ENCODE measurements around the gene PSAP. TPM values are rescaled to one million over a fixed set of nuclear protein-coding genes. Genes with fewer than 3 reads are reported as not detected.

PSAP gene
- total RNA-seq, 2 experiments from 2014 or later, result 191 to 206 TPM

DNA sequence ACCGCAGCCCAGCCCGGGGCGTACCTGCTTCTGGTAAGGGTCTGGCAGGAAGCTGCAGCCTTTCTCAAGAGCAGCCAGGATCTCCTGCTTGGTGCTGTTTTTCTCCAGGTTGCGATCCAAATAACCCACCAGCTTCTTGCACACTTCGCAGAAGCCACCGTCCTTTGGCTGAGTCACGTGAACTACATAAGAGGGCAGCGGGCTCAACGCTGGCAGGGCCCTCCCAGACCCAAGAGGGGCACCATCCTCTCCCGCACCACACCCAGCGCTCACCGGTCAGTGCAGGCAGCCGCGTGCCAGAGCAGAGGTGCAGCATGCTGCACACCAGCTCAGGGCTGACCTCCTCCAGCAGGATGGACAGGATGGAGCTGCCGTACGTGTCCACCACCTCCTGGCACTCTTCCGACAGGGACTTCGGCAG, 31.6 kb downstream of the PSAP start:
- H3K36me3 ChIP-seq (ENCODE audit: insufficient read depth, low read length), result peaks cover 89% of the 10 kb centered on the region
- no peaks in the 10 kb centered on the region for H3K9me3 Mint-ChIP-seq
- peaks cover 90% of the 10 kb centered on the region for H3K36me3 Mint-ChIP-seq (ENCODE audit: low read depth)
- H3K4me1 Mint-ChIP-seq (ENCODE audit: low read depth), result no peaks in the 10 kb centered on the region
- ChIA-PET CTCF (no interaction called here), POLR2A (no interaction called here)
- intact Hi-C loops (cut with DNase I, micrococcal nuclease), result no loop called here
- no peaks in the 10 kb centered on the region for H3K27me3 ChIP-seq (ENCODE audit: control insufficient read depth in 1 of 2, insufficient read depth in 2 of 2, low read length in 2 of 2)
- H3K4me3 ChIP-seq (ENCODE audit: low read length), result no peak overlapping the region
- no peaks in the 10 kb centered on the region for H3K4me1 ChIP-seq (ENCODE audit: insufficient read depth, low read length)
- ATAC-seq (ENCODE audit: poor library complexity) (no peak), DNase-seq (no peak)
- no peak overlapping the region for H3K27ac Mint-ChIP-seq
- no peaks in the 10 kb centered on the region for H3K27me3 Mint-ChIP-seq
- no peak overlapping the region for H3K4me3 Mint-ChIP-seq
- H3K9me3 ChIP-seq (ENCODE audit: control insufficient read depth in 1 of 2, insufficient read depth in 1 of 2, low read length in 2 of 2), result peaks cover 0 to 3% of the 10 kb centered on the region in 2 experiments
- no peak overlapping the region for H3K27ac ChIP-seq (ENCODE audit: low read depth in 1 of 2, low read length in 2 of 2)
- TF ChIP-seq, protein P1, sequence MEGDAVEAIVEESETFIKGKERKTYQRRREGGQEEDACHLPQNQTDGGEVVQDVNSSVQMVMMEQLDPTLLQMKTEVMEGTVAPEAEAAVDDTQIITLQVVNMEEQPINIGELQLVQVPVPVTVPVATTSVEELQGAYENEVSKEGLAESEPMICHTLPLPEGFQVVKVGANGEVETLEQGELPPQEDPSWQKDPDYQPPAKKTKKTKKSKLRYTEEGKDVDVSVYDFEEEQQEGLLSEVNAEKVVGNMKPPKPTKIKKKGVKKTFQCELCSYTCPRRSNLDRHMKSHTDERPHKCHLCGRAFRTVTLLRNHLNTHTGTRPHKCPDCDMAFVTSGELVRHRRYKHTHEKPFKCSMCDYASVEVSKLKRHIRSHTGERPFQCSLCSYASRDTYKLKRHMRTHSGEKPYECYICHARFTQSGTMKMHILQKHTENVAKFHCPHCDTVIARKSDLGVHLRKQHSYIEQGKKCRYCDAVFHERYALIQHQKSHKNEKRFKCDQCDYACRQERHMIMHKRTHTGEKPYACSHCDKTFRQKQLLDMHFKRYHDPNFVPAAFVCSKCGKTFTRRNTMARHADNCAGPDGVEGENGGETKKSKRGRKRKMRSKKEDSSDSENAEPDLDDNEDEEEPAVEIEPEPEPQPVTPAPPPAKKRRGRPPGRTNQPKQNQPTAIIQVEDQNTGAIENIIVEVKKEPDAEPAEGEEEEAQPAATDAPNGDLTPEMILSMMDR (IDR thresholded peaks at IDR 0.05), result no peak

DNA sequence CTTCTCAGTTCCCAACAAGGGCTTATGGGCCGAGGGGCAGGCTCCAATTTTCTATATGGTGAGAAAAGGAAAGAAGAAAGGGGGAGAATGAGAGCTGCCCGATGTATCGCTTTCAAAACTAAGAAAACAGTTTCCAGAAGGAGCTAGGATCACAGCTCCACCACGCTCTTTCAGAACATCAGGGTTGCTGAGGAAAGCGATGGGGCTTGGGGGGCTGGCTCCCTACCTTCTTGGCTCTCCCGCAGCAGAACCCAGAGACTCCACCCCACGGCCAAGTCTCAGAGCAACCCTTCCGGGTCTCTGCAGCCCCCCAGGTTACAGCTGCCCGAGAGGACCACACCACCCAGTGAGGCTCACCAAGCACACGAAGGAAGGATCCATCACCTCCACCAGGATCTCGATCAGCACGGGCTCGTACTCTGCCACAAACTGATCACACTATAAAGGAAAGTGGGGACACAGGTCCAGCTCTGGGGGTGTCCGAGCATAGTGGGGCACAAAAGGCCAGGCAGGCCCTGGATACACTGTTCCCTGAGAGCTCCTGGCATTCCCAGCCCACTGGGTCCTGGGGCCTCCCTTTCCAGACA, 32.3 kb downstream of the PSAP start:
- ChIA-PET CTCF (no interaction called here), POLR2A (no interaction called here)
- H3K9me3 Mint-ChIP-seq, result no peaks in the 10 kb centered on the region
- peaks cover 0 to 3% of the 10 kb centered on the region in 2 experiments for H3K9me3 ChIP-seq (ENCODE audit: control insufficient read depth in 1 of 2, insufficient read depth in 1 of 2, low read length in 2 of 2)
- H3K27me3 ChIP-seq (ENCODE audit: control insufficient read depth in 1 of 2, insufficient read depth in 2 of 2, low read length in 2 of 2), result no peaks in the 10 kb centered on the region
- peaks cover 83% of the 10 kb centered on the region for H3K36me3 ChIP-seq (ENCODE audit: insufficient read depth, low read length)
- H3K4me1 ChIP-seq (ENCODE audit: insufficient read depth, low read length), result no peaks in the 10 kb centered on the region
- H3K4me1 Mint-ChIP-seq (ENCODE audit: low read depth), result no peaks in the 10 kb centered on the region
- H3K36me3 Mint-ChIP-seq (ENCODE audit: low read depth), result peaks cover 83% of the 10 kb centered on the region
- no peak for DNase-seq
- no peak overlapping the region for H3K27ac Mint-ChIP-seq
- ATAC-seq (ENCODE audit: poor library complexity), result no peak
- H3K4me3 ChIP-seq (ENCODE audit: low read length), result no peak overlapping the region
- TF ChIP-seq, protein P1 (IDR thresholded peaks at IDR 0.05), result no peak
- H3K27me3 Mint-ChIP-seq, result no peaks in the 10 kb centered on the region
- intact Hi-C loops (cut with DNase I, micrococcal nuclease), result no loop called here
- H3K27ac ChIP-seq (ENCODE audit: low read depth in 1 of 2, low read length in 2 of 2), result no peak overlapping the region
- H3K4me3 Mint-ChIP-seq, result no peak overlapping the region

DNA sequence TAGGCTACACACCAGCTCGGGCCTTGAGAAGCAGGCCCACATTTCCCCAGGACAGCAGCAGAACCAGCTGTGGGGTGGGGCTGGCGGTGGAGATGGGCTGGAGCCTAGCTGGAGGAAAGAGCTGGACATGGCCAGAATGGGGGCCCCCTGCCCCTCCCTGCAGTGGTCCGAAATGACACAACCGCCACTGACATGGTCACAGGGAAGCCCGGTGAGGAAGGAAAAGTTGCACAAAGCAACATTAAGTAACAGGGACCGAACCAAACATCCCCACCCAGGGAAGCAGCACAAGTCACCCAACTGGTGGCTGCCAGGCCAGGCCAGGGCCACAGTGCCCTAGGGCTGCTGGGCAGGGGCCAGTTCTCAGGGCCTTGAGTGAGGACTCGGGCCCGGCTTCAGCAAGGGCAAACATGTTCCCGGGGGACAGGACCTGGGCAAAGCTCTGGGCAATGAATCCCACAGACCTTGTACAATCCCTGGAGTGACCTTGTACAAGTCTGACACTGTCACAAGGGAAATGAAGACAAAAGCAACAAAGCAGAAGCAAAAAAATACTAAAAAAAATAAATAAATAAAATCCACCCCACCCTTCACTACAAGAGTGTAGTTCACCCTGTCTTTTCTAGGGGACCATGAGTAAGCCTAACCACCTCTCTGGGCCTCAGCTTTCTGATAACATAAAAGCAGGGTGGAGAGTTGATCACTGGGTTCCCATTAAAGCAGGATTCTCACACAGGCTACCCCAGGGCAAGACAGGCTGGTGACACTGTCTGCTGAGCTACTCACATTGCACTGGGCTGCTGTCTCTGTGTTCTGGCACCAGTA, 33.0 kb downstream of the PSAP start:
- H3K4me1 Mint-ChIP-seq (ENCODE audit: low read depth), result no peaks in the 10 kb centered on the region
- peaks cover 77% of the 10 kb centered on the region for H3K36me3 Mint-ChIP-seq (ENCODE audit: low read depth)
- no peaks in the 10 kb centered on the region for H3K27me3 ChIP-seq (ENCODE audit: control insufficient read depth in 1 of 2, insufficient read depth in 2 of 2, low read length in 2 of 2)
- peak overlapping the region; percentile 17 for H3K27ac Mint-ChIP-seq
- no peaks in the 10 kb centered on the region for H3K9me3 Mint-ChIP-seq
- H3K4me1 ChIP-seq (ENCODE audit: insufficient read depth, low read length), result no peaks in the 10 kb centered on the region
- H3K4me3 ChIP-seq (ENCODE audit: low read length), result no peak overlapping the region
- TF ChIP-seq, protein P1 (IDR thresholded peaks at IDR 0.05), result no peak
- ATAC-seq (ENCODE audit: poor library complexity), result no peak
- no peak overlapping the region for H3K4me3 Mint-ChIP-seq
- no peak overlapping the region for H3K27ac ChIP-seq (ENCODE audit: low read depth in 1 of 2, low read length in 2 of 2)
- DNase-seq, result peak in 2 of 14 experiments; percentile 50 to 55
- no peaks in the 10 kb centered on the region for H3K27me3 Mint-ChIP-seq
- ChIA-PET POLR2A (no interaction called here), CTCF (no interaction called here)
- H3K36me3 ChIP-seq (ENCODE audit: insufficient read depth, low read length), result peaks cover 75% of the 10 kb centered on the region
- H3K9me3 ChIP-seq (ENCODE audit: control insufficient read depth in 1 of 2, insufficient read depth in 1 of 2, low read length in 2 of 2), result peaks cover 0 to 3% of the 10 kb centered on the region in 2 experiments
- intact Hi-C loops (cut with DNase I, micrococcal nuclease), result no loop called here

Data from CD4-positive, alpha-beta T cell (primary cell).